GM12873 (cell line): ENCODE results near the gene GRIK1.

Source experiments
- TF ChIP-seq, protein P1 (sequence below): IDR thresholded peaks from 2 replicates; pipeline ENCODE4 v1.5.1; 2012; ENCODE audit warnings: low read depth, mild to moderate bottlenecking, moderate library complexity, low read length, control low read depth; ENCODE audit not compliant: insufficient read depth; ENCODE audit errors: missing control alignments

GRIK1 gene

DNA sequence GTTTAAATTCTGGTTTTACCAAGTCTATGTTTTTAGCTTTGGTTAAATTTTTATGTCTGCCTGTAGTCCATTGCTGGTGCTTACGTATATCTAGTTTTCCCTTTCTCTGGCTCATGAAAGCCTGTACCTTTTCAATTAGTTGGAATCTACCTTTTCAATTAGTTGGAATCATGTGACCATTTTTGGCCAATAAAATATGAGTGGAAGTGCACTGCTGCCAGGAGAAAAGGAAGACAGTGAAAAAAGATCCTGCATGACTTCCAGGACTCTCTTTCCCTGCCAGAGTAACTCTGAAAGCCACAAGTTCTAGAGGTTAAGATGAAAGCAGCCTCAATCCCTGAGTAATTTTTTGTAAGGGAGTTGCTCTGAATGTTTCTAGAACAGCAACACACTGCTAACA, 2.2 kb upstream of the GRIK1 start:
- TF ChIP-seq, protein P1, sequence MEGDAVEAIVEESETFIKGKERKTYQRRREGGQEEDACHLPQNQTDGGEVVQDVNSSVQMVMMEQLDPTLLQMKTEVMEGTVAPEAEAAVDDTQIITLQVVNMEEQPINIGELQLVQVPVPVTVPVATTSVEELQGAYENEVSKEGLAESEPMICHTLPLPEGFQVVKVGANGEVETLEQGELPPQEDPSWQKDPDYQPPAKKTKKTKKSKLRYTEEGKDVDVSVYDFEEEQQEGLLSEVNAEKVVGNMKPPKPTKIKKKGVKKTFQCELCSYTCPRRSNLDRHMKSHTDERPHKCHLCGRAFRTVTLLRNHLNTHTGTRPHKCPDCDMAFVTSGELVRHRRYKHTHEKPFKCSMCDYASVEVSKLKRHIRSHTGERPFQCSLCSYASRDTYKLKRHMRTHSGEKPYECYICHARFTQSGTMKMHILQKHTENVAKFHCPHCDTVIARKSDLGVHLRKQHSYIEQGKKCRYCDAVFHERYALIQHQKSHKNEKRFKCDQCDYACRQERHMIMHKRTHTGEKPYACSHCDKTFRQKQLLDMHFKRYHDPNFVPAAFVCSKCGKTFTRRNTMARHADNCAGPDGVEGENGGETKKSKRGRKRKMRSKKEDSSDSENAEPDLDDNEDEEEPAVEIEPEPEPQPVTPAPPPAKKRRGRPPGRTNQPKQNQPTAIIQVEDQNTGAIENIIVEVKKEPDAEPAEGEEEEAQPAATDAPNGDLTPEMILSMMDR, result no peak

- TF ChIP-seq, protein P1, result no peak
Measured at GRCh38 chr21:29940991-29941390, 1.2 kb upstream of the GRIK1 start.

- TF ChIP-seq, protein P1, result no peak
Measured at GRCh38 chr21:29940361-29940760, 565 bp upstream of the GRIK1 start.

GRCh38 chr21:29939104-29939923, 482 bp downstream of the GRIK1 start:
- TF ChIP-seq, protein P1, result no peak

GRCh38 chr21:29938776-29939103, 1.1 kb downstream of the GRIK1 start:
- TF ChIP-seq, protein P1, result no peak

DNA sequence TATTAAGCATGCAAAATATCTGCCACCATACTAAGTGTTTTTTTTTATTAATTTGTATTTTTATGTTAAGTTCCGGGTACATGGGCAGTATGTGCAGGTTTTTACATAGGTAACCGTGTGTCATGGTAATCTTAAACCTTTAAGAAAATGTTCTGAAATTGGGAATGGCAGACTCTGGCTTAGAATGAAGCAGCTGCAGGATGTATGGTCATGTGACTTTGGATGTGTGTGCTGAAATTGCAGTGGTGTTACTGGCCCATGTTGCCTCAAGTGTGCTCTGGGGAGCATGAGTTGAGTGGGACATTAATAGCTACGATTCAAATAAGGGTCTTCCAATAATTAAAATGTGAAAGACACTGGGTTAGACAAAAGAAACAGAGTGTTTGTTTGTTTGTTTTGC, 6.7 kb downstream of the GRIK1 start:
- TF ChIP-seq, protein P1, result no peak

GRCh38 chr21:29928537-29928936, 11.3 kb downstream of the GRIK1 start:
- TF ChIP-seq, protein P1, result no peak

- TF ChIP-seq, protein P1, result no peak
Measured at GRCh38 chr21:29920938-29921337, 18.9 kb downstream of the GRIK1 start.
